Activated T-helper 2 cell treated with anti-CD3 and anti-CD28 coated beads, Interferon-gamma antibody, Interleukin-2, Interleukin-4, amounts not matched to agents 10 μg/mL and 5 μg/mL and 100 μg/mL, durations not matched to agents 14 hours and 24 hours and 36 hours (primary cell): ENCODE results near the gene PDGFC. TPM values are rescaled to one million over a fixed set of nuclear protein-coding genes. Genes with fewer than 3 reads are reported as not detected.

Experiments
- DNase-seq: peaks from one replicate; pipeline ENCODE4 v3.0.0; 2021; ENCODE audit warnings: low spot score
- H3K27ac Mint-ChIP-seq: one replicate; pipeline ENCODE4 v1.8.0; 2021; ENCODE audit warnings: mixed read lengths
- H3K27me3 Mint-ChIP-seq: one replicate; pipeline ENCODE4 v1.8.0; 2021; ENCODE audit warnings: low read depth, mixed read lengths
- H3K36me3 Mint-ChIP-seq: one replicate; pipeline ENCODE4 v1.8.0; 2021; ENCODE audit warnings: low read depth, mixed read lengths
- H3K4me1 Mint-ChIP-seq: one replicate; pipeline ENCODE4 v1.8.0; 2021; ENCODE audit warnings: low read depth, mixed read lengths
- H3K4me3 Mint-ChIP-seq: one replicate; pipeline ENCODE4 v1.8.0; 2021; ENCODE audit warnings: low read depth, mild to moderate bottlenecking, moderate library complexity, mixed read lengths
- H3K9me3 Mint-ChIP-seq: one replicate; pipeline ENCODE4 v1.8.0; 2021; ENCODE audit warnings: mixed read lengths
- intact Hi-C: fragments of 100-400 bp; cut with micrococcal nuclease; formaldehyde crosslinking; loops from one replicate; pipeline ENCODE4 v1.15.1; 2023
- total RNA-seq: library from RNA; stranded (reverse); gene quantifications from 2 replicates; pipeline ENCODE4 v1.2.3, GENCODE V29; 2022

The PDGFC gene
- total RNA-seq, 1 donor from 2014 or later: not detected

DNA sequence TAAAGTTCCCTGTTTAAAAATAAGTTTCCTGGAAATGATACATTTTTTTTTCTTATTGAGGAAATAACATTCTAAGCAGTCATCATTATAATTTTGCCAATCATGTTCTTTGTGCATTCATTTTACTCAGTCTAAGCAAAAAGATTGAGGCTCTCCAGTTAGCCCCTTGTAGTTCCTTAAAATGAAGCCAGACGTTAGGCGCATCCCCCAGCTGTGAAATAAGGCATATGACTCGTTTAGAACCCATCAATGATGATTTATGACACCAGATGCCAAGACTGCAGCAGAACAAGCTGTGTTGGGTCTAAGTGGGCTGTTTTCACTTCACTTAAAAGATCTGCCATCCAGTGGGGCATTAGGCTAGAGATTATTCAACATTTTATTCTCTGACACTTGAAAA is 17.0 kb downstream of the PDGFC start:
- Mint-ChIP-seq H3K9me3 (no peaks in the 10 kb centered on the region), H3K4me1 (no peaks in the 10 kb centered on the region), H3K4me3 (no peak overlapping the region), H3K27ac (no peak overlapping the region), H3K27me3 (no peaks in the 10 kb centered on the region), H3K36me3 (no peaks in the 10 kb centered on the region)
- DNase-seq: no peak
- intact Hi-C loops: no loop called here

DNA sequence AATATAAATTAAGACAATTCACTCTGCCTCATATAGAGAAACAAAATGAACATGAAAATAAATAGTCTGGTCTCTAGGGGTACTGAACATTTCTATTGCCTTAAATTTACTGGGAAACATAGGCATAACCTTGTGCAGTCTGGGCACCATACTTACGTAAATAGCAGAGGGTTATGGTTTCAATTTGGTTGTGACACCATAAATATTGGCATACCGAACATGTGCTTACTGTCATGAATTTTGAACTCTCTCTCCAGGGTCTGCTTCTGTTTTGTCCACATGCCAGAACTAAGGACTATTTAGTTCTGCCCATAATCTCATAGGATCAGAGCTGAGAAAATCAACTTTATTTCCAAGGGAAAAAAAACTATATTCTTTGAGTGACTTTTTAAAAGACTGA is 17.6 kb downstream of the PDGFC start:
- H3K4me3 Mint-ChIP-seq: no peak overlapping the region
- DNase-seq: no peak
- no peaks in the 10 kb centered on the region for H3K36me3 Mint-ChIP-seq
- H3K9me3 Mint-ChIP-seq: no peaks in the 10 kb centered on the region
- no peaks in the 10 kb centered on the region for H3K4me1 Mint-ChIP-seq
- H3K27me3 Mint-ChIP-seq: no peaks in the 10 kb centered on the region
- H3K27ac Mint-ChIP-seq: no peak overlapping the region
- intact Hi-C loops: no loop called here

DNA sequence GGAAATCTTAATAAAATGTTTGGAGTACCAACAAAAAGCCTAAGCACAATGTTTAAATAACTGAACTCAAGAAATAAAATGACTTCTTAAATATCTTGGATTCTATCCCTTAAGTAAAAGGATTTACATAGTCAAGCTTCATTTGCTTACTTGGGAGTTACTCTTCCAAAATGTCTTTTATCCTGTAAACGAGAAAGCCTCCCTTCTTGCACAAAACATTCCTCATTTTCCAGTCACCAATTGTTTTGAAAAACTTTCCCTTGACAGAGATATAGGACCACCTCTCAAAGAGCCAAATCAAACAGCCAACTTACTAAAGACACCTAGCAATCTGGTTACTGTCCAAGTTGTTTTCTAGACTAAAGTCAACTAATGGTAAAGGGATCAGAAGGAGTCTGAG is 18.6 kb downstream of the PDGFC start:
- H3K36me3 Mint-ChIP-seq: no peaks in the 10 kb centered on the region
- no peaks in the 10 kb centered on the region for H3K4me1 Mint-ChIP-seq
- H3K27me3 Mint-ChIP-seq: no peaks in the 10 kb centered on the region
- intact Hi-C loops: no loop called here
- no peak overlapping the region for H3K27ac Mint-ChIP-seq
- no peak for DNase-seq
- H3K9me3 Mint-ChIP-seq: no peaks in the 10 kb centered on the region
- no peak overlapping the region for H3K4me3 Mint-ChIP-seq

DNA sequence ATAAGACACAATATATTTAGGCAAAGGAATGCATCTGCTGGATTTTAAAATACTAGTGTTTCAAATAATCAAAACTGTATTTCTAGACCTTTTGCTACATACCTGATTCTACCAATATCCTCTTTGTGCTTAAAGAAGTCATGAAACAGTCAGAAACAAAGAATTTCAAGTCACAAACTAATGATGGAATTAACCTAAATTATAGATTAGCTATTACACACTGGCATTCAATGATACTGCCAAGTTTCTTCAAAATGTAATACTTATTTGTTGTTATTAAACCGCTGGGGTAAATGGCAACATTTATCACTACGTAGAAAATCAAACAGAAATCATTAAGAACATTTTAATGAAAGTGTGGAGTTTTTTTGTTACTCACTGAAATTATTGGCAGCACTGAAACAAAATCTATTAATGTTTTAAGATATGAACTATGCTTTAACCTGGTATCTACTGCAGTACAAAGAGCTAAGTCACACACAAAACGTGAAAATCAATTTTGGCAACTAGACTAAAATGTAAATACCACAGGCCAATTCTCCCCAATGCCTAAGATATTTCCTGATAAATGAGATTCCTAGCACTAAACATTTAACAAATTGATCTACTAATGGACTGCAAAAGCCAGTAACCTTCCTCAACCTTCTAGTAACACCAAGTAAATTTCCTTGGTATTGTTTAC is 19.4 kb downstream of the PDGFC start:
- Mint-ChIP-seq H3K27ac (no peak overlapping the region), H3K4me3 (no peak overlapping the region), H3K9me3 (no peaks in the 10 kb centered on the region), H3K27me3 (no peaks in the 10 kb centered on the region), H3K4me1 (no peaks in the 10 kb centered on the region), H3K36me3 (no peaks in the 10 kb centered on the region)
- no peak for DNase-seq
- intact Hi-C loops: no loop called here

DNA sequence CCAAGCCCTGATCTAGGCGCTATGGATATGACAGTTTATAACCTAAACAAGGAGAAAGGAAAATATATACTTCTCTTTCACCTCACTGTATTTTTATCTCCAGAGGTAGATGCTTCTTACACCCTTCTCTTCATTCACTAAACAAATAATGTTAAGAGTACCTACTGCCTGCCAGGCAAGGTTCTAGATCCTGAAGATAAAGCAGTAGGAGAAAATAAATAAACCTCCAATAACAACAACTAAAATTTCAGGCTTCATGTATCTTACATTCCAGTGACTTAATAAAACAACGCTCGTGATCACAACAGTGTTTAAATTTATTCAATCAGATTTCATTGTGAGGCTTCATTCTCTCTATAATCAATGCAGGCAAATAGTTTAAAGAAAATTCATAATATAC is 20.7 kb downstream of the PDGFC start:
- Mint-ChIP-seq H3K36me3 (no peaks in the 10 kb centered on the region), H3K27ac (no peak overlapping the region), H3K27me3 (no peaks in the 10 kb centered on the region), H3K9me3 (no peaks in the 10 kb centered on the region), H3K4me1 (no peaks in the 10 kb centered on the region), H3K4me3 (no peak overlapping the region)
- DNase-seq: no peak
- intact Hi-C loops: no loop called here

DNA sequence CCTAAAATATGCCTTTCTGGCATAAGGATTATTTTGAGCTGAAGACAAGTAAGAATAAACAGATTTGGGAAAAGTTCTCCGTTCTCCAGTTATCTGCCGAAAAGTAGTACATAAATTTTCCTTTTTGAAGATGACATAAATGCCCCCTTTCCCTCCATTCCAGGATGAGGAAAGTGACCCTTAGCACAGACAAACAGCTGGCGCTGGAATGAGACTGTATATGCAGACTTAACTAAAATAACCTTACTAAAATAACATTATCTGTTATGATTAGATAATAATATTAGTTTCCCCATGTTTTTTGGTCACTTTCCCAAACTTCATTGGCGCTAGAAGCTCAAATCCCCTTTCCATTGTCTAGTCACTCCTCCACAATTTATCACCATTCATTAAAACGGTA is 21.5 kb downstream of the PDGFC start:
- no peaks in the 10 kb centered on the region for H3K36me3 Mint-ChIP-seq
- no peak for DNase-seq
- no peak overlapping the region for H3K4me3 Mint-ChIP-seq
- no peaks in the 10 kb centered on the region for H3K4me1 Mint-ChIP-seq
- H3K27ac Mint-ChIP-seq: no peak overlapping the region
- no peaks in the 10 kb centered on the region for H3K27me3 Mint-ChIP-seq
- H3K9me3 Mint-ChIP-seq: no peaks in the 10 kb centered on the region
- intact Hi-C loops: no loop called here

DNA sequence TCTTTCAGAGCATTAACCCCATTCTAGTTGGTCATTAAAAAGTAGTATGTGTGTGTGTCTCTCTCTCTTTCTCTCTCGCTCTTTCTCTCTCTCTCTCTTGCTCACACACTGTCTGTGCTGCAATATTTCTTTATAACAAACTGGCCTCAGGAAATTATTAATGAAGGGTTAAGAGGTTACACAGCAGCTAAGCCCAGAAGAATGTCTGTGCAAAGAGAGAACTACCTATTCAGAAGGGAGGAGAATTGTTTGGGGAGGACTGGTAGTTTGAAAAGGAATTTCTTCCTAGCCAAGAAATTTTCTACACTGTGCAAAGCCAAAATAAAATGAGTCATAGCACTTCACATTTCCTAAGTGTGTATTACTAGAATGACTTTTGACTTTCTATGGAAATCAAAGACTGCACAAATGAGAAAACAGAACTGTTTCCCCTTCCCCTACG is 22.2 kb downstream of the PDGFC start:
- Mint-ChIP-seq H3K9me3 (no peaks in the 10 kb centered on the region), H3K4me3 (no peak overlapping the region), H3K36me3 (no peaks in the 10 kb centered on the region), H3K4me1 (no peaks in the 10 kb centered on the region), H3K27ac (no peak overlapping the region), H3K27me3 (no peaks in the 10 kb centered on the region)
- no peak for DNase-seq
- intact Hi-C loops: no loop called here

DNA sequence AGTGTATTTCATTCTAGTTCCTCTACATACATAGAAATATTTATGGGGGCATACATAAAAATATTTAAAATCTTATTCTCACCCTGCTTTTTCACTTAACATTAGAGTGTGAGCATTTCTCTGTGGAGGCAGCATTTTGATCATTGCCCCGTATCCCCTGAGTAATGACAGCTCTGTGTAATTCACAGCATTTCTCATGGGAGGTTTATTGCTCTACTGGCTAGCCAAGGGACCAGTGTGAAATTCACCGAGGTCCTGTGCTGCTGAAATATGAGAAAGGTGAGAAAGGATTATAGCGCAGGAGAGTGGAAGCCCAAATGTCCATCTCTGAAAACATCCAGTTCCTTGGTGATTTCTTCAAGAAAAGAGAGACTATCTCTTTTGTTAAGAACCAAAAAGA is 22.9 kb downstream of the PDGFC start:
- intact Hi-C loops: no loop called here
- H3K4me1 Mint-ChIP-seq: no peaks in the 10 kb centered on the region
- H3K27me3 Mint-ChIP-seq: no peaks in the 10 kb centered on the region
- no peak for DNase-seq
- no peak overlapping the region for H3K4me3 Mint-ChIP-seq
- no peaks in the 10 kb centered on the region for H3K36me3 Mint-ChIP-seq
- no peaks in the 10 kb centered on the region for H3K9me3 Mint-ChIP-seq
- H3K27ac Mint-ChIP-seq: no peak overlapping the region

DNA sequence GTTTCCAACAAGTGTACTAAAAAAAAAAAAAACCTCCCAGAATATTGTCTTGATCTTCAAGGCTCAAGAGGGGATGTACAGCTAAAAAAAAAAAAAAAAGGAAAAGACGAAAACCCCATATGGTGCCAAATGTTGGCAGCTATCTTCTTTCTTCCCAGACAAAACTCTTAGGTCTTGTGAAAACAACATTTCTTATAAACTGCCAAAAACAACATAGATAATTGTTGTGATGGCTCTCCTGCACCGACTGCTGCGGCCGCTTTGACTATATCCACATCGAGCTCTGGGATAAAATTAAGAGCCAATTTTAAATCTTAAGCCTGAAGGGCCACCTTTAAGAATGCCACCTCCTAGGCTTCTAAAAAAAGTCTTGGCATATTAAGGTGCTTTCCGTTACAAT is 23.5 kb downstream of the PDGFC start:
- Mint-ChIP-seq H3K27ac (no peak overlapping the region), H3K4me1 (no peaks in the 10 kb centered on the region), H3K4me3 (no peak overlapping the region), H3K9me3 (no peaks in the 10 kb centered on the region), H3K27me3 (no peaks in the 10 kb centered on the region), H3K36me3 (no peaks in the 10 kb centered on the region)
- DNase-seq: no peak
- intact Hi-C loops: no loop called here

DNA sequence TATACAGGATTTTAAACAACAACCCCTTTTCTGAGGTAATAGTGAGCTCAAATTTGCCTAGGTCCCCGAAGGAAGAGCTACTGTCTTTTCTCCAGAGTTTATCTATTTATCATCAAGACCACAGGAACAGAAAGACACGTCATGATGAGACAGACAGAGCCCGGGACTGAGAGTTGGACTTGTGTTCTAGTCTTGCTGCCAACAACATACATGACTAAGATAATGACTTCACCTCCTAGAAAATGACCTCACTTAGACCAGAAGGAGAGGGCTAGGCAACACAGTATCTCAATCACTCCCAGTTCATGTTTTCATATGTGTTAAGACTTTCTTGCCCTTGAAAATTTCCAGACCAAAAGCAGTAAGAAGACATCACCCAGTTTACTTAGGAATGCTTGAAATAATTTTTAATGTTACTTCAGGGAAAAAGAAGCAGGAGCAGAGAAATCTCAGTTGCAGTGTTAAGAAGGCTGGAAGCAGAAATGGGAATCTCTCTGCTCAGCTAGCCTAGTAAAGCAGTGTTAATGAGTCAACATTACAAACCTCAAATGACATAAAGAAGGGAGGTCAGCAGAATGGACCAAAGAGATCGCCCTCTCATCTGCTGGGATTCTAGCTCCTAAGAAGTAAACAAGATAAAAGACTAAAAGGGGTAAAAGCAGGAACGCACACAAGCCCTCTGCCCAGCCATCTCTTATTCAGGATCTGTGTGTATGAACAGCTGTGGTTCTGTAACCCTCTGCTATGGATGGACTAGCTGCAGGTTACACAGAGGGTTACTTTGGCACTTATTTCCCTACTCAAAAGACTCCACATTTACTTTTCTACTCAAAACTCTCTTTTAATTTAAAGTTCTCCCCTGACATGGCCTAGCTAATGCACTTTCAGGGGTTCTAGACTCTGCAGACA is 24.8 kb downstream of the PDGFC start:
- Mint-ChIP-seq H3K27me3 (no peaks in the 10 kb centered on the region), H3K9me3 (no peaks in the 10 kb centered on the region), H3K4me1 (no peaks in the 10 kb centered on the region), H3K36me3 (no peaks in the 10 kb centered on the region), H3K27ac (no peak overlapping the region), H3K4me3 (no peak overlapping the region)
- intact Hi-C loops: no loop called here
- DNase-seq: no peak

DNA sequence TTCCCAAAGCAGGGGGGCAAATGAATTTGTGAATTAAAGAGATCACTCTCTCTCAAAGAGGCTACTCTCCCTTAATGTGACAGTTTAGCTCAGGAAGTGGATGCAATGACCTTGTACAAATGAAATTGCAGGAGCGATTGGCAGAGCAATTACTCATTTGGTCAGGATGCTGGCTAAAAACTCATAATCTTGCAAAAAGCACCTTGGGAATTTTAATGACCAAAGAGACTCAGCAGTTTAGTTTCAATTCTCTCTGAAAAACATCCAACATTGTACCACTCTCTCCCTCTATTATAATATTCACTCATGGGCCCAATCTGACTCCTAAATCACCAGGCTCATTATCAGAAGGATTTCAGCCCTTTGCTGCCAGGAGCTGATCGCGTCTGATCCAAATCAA is 26.1 kb downstream of the PDGFC start:
- H3K27ac Mint-ChIP-seq: no peak overlapping the region
- no peak for DNase-seq
- no peak overlapping the region for H3K4me3 Mint-ChIP-seq

DNA sequence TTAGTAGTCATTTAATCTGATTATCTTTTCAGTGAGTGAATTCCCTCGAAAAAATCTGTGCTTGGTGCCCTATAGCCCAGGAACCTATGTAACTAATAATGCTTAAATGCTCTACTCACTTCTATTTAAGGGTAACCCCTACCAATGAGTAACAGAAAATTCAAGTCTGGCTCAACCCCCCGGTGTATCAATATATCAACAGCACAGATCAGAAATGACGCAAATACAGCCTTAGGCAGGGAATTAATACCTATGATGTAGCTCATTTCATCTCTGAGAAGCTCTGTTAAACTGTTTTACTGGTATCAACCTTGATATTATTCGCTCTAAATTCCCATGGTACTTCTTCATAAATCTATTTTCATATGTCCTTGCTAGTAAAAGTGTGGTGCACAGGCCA is 28.6 kb downstream of the PDGFC start:
- Mint-ChIP-seq H3K4me3 (no peak overlapping the region), H3K36me3 (no peaks in the 10 kb centered on the region), H3K27me3 (no peaks in the 10 kb centered on the region), H3K27ac (no peak overlapping the region), H3K9me3 (no peaks in the 10 kb centered on the region), H3K4me1 (no peaks in the 10 kb centered on the region)
- DNase-seq: no peak
- intact Hi-C loops: no loop called here

More for the DNA sequence above, 26.1 kb downstream of the PDGFC start:
- Mint-ChIP-seq H3K27me3 (no peaks in the 10 kb centered on the region), H3K9me3 (no peaks in the 10 kb centered on the region), H3K36me3 (no peaks in the 10 kb centered on the region), H3K4me1 (no peaks in the 10 kb centered on the region)
- intact Hi-C loops: no loop called here

DNA sequence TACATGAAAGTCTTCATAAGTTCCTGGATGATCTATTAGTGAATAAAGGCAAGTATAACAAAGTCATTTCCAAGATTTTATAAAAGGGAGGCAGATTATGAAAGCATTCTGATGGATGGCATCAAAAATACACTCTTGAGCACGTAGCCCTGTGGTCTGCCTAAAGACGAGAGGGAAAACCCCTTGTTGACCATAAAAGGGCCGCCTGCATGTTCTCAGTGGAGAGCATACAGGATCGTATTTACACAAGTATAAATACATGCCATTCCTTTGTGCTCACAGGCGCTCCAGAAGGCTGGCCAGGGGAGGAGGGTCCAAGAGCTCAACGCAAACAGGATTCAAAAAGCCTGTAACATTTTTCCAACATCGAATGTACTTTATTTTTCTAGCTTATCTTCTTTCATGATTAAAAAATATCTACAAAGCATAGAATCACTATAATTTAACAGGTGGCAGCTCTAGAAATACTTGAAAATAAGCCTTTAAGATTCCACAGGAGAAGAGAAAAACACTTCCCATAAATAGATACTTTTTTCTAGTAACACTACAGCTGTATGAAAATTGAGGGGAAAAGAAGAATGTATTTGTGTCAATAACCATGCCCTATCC is 29.6 kb downstream of the PDGFC start:
- intact Hi-C loops: no loop called here
- H3K4me3 Mint-ChIP-seq: no peak overlapping the region
- H3K27me3 Mint-ChIP-seq: no peaks in the 10 kb centered on the region

More for the DNA sequence above, 29.6 kb downstream of the PDGFC start:
- no peak for DNase-seq
- Mint-ChIP-seq H3K4me1 (no peaks in the 10 kb centered on the region), H3K36me3 (no peaks in the 10 kb centered on the region), H3K27ac (no peak overlapping the region), H3K9me3 (no peaks in the 10 kb centered on the region)
